Astrocyte of the cerebellum (primary cell): ENCODE results near the gene RYR2.

ENCODE experiments used
- DNase-seq: peaks from one replicate; pipeline ENCODE4 v3.0.0-alpha.2; 2011; ENCODE audit warnings: low read depth
- H3K4me3 ChIP-seq: 2 replicates; pipeline ENCODE4 v1.5.1; 2011; ENCODE audit warnings: mild to moderate bottlenecking, low read depth, low read length, moderate library complexity
- in situ Hi-C: cut with HindIII; loops from 2 replicates; pipeline ENCODE4 v1.10.0; 2017; ENCODE audit warnings: low sequenced_read_pairs
- TF ChIP-seq, protein P1 (sequence below): IDR thresholded peaks from 2 replicates; pipeline ENCODE4 v1.5.1; 2012; ENCODE audit warnings: low read length, low read depth, moderate library complexity, mild to moderate bottlenecking; ENCODE audit errors: missing control alignments

The RYR2 gene

DNA sequence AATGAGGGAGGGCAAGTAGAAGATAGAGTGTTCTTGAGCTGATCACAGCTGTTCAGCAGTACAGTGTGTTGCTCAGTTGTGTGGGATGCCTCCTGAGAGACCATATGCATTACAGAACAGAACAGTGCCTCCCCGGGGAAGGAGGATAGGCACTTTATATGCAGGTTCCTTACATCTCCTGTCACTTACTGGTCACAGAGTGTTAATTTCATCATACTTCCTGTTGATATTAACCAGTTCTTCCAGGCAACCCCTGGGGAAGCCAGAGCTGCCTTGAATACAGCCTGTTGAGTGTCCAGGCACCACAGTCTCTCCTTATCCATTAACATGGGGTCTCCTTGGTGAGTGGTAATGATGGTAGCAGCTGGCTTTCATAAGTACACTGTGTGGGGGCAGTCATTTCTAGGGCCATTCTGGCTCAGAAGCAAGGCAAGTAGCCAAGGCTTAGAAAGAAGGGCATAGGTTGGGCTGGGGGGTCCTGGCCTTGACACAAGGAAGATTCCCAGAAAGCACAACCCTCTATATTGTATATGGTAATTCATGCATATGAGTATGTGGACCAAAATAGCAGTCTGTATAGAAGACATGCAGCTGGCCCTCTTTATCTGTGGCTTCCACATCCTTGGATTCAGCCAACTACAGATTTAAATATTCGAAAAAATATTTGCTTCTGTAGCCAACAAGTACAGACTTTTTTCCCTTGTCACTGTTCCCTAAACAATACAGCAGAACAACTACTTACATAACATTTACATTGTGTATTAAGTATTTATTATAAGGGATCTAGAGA lies 706.4 kb downstream of the RYR2 start:
- H3K4me3 ChIP-seq = no peak overlapping the region
- in situ Hi-C loops = no loop called here
- TF ChIP-seq, protein P1, sequence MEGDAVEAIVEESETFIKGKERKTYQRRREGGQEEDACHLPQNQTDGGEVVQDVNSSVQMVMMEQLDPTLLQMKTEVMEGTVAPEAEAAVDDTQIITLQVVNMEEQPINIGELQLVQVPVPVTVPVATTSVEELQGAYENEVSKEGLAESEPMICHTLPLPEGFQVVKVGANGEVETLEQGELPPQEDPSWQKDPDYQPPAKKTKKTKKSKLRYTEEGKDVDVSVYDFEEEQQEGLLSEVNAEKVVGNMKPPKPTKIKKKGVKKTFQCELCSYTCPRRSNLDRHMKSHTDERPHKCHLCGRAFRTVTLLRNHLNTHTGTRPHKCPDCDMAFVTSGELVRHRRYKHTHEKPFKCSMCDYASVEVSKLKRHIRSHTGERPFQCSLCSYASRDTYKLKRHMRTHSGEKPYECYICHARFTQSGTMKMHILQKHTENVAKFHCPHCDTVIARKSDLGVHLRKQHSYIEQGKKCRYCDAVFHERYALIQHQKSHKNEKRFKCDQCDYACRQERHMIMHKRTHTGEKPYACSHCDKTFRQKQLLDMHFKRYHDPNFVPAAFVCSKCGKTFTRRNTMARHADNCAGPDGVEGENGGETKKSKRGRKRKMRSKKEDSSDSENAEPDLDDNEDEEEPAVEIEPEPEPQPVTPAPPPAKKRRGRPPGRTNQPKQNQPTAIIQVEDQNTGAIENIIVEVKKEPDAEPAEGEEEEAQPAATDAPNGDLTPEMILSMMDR = no peak
- DNase-seq = no peak

DNA sequence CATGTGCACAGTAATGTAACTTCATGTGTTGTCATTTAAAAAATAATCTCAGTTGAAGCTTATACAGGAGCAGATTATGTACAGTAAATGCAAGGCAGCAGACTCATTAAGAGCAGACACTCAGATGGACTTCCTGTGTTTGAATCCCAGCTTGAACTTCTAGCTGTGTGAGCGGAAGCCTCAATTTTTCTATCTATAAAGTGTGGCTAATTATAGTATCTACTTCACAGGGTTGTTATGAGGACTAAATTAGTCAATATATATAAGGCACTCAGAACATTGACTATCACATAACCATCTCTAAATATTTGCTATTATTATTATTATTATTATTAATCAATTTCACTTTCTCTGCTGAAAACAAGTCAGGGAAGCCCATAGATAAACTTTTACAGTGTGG lies 707.1 kb downstream of the RYR2 start:
- in situ Hi-C loops = no loop called here

DNA sequence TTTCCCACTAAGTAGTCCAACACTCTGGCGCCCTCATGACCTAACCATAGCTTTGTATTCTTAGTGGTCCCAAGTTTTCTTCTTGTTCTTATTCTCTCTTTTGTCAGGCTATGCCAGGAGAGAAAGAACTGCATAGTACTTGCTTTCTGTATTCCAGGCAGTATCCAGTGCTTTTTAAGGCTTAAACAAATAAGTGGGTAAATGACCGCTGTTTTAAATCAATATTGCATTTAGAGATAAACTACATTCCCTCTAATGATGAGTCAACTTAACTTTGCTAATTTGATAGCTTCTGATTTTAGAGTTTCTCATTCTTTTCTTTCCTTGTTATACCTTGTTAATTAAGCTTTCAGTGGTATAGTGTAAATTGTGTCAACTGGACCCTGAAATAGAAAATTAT lies 709.1 kb downstream of the RYR2 start:
- DNase-seq = no peak
- H3K4me3 ChIP-seq = no peak overlapping the region
- TF ChIP-seq, protein P1 = no peak
- in situ Hi-C loops = no loop called here

More for the DNA sequence above, 707.1 kb downstream of the RYR2 start:
- H3K4me3 ChIP-seq = no peak overlapping the region
- DNase-seq = no peak
- TF ChIP-seq, protein P1 = no peak

DNA sequence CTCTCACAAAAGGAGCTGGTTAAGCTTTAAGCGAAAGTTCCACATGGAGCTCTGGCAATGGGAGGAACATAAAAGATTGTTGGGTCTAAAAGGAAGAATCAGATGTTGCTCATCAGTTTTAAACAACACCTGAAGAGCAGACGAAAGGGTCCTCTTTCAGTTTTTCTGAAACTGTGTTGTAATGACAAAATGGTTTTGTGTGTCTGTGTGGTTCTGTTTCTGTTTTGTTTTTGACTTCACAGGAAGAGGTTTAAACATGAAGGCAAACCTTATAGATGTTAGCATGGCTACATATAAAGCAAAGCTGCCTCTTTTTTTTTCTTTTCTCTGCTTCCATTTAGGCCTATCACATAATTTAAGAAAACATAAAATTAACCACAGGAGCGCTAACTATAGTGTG lies 712.6 kb downstream of the RYR2 start:
- no peak overlapping the region for H3K4me3 ChIP-seq
- DNase-seq = no peak
- TF ChIP-seq, protein P1 = no peak
- in situ Hi-C loops = no loop called here

DNA sequence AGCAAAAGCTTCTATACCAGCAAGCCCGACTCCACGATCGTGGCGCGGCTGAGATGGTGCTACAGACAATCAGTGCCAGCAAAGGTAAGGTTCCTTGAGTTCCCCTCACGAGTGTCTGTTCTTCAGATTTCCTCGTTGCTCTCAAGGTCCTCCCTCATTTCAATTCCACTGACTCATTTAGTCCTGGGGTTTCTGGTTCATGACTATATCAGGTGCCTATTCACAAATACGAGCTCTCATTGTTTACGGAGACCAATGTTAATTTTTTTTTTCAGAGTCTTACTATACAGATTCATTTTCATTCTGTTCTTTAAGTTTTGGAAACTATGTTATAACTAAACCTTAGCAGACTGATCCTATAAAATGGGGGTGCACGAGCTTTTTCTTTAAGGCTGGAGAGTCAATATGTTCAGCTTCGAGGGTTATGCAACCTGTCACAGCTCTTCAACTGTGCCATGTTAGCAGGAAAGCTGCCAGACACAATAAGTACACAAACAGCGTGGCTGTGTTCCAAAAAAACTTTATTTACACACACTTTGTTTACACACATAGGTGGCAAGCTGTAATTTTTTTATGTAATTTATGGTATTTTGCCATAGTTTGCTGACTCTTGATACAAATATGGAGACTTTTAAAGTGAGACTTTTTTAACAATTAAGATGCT lies 714.5 kb downstream of the RYR2 start:
- no peak for DNase-seq
- TF ChIP-seq, protein P1 = no peak
- no peak overlapping the region for H3K4me3 ChIP-seq
- in situ Hi-C loops = no loop called here

DNA sequence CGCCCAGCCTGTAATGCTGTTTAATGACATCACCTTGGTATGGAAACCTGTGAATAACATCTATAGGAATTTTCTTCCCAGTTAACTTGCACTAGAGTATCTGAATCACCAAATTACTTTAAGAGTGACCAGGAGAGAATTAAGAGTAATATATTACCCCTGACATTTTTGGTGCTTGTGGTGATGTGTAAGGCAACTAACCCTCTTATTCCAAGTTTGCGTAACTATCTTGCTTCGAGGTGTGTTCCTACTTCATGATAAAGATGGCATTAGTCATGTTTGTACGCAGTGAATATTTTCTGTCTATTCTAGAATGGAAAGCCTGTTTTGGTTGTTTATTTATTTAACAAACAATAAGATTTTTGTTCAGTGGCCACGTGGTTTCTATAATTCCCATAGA lies 717.4 kb downstream of the RYR2 start:
- DNase-seq = no peak
- TF ChIP-seq, protein P1 = no peak
- H3K4me3 ChIP-seq = no peak overlapping the region
- in situ Hi-C loops = no loop called here
